ENCODE data around the gene CENPE.

- TF ChIP-seq CTCF (conservative IDR thresholded peaks at IDR 0.05; ENCODE audit: low read depth, low read length) (no peak), NFE2L2 (IDR thresholded peaks at IDR 0.05; ENCODE audit: low read depth, low read length) (no peak), POLR2A (IDR thresholded peaks at IDR 0.05; ENCODE audit: low read depth, low read length) (no peak)
Observed at GRCh38 chr4:103244251-103244650, 46.1 kb upstream of the CENPE start.
